ENCODE results near the gene CCDC124.

CCDC124 gene

GRCh38 chr19:17948514-17948900 is 15.7 kb downstream of the CCDC124 start:
- TF ChIP-seq NFIC (IDR thresholded peaks at IDR 0.05): no peak
- no peak for TF ChIP-seq MAX (IDR thresholded peaks at IDR 0.05)
- no peak for TF ChIP-seq REST (IDR thresholded peaks at IDR 0.05; ENCODE audit: low read depth)
- TF ChIP-seq TAF1 (IDR thresholded peaks at IDR 0.05; ENCODE audit: low read depth): no peak
- TF ChIP-seq TCF12 (IDR thresholded peaks at IDR 0.05; ENCODE audit: low read depth): no peak
- TF ChIP-seq EGR1 (IDR thresholded peaks at IDR 0.05): no peak
- no peak for TF ChIP-seq EP300 (IDR thresholded peaks at IDR 0.05; ENCODE audit: borderline replicate concordance)
- TF ChIP-seq TEAD4 (IDR thresholded peaks at IDR 0.05): no peak
- TF ChIP-seq ZBTB7A (IDR thresholded peaks at IDR 0.05; ENCODE audit: low read depth): no peak
- TF ChIP-seq USF1 (IDR thresholded peaks at IDR 0.05): no peak
- no peak for TF ChIP-seq YY1 (IDR thresholded peaks at IDR 0.05; ENCODE audit: low read depth)
- TF ChIP-seq CEBPB (IDR thresholded peaks at IDR 0.05): no peak
- no peak for TF ChIP-seq FOXM1 (IDR thresholded peaks at IDR 0.05; ENCODE audit: borderline replicate concordance, low read depth)
- TF ChIP-seq CREB1 (IDR thresholded peaks at IDR 0.05; ENCODE audit: low read depth): no peak

- TF ChIP-seq EP300 (IDR thresholded peaks at IDR 0.05; ENCODE audit: borderline replicate concordance) (no peak), TCF12 (IDR thresholded peaks at IDR 0.05; ENCODE audit: low read depth) (no peak), MAX (IDR thresholded peaks at IDR 0.05) (0 out of 2 replicates have a peak, but pooled peaks have one; percentile 4)
Observed at GRCh38 chr19:17948931-17949930, 16.4 kb downstream of the CCDC124 start.

GRCh38 chr19:17949956-17950309 is 17.1 kb downstream of the CCDC124 start:
- TF ChIP-seq RAD21 (IDR thresholded peaks at IDR 0.05; ENCODE audit: low read depth) (no peak), CREB1 (IDR thresholded peaks at IDR 0.05; ENCODE audit: low read depth) (no peak), REST (IDR thresholded peaks at IDR 0.05; ENCODE audit: low read depth) (no peak), EGR1 (IDR thresholded peaks at IDR 0.05) (no peak), NFIC (IDR thresholded peaks at IDR 0.05) (no peak), FOXM1 (IDR thresholded peaks at IDR 0.05; ENCODE audit: borderline replicate concordance, low read depth) (no peak), EP300 (IDR thresholded peaks at IDR 0.05; ENCODE audit: borderline replicate concordance) (no peak)

- peak; percentile 51; the same call in 1 of the 2 replicates for TF ChIP-seq ZBTB7A (IDR thresholded peaks at IDR 0.05; ENCODE audit: low read depth)
- no peak for TF ChIP-seq TEAD4 (IDR thresholded peaks at IDR 0.05)
- peak; percentile 45; the same call in 1 of the 2 replicates for TF ChIP-seq EGR1 (IDR thresholded peaks at IDR 0.05)
Observed at GRCh38 chr19:17950310-17951156, 17.7 kb downstream of the CCDC124 start.

GRCh38 chr19:17951157-17951989 is 18.6 kb downstream of the CCDC124 start:
- TF ChIP-seq TCF12 (IDR thresholded peaks at IDR 0.05; ENCODE audit: low read depth): no peak
- TF ChIP-seq YY1 (IDR thresholded peaks at IDR 0.05; ENCODE audit: low read depth): no peak
- TF ChIP-seq EGR1 (IDR thresholded peaks at IDR 0.05): no peak
- no peak for TF ChIP-seq REST (IDR thresholded peaks at IDR 0.05; ENCODE audit: low read depth)
- no peak for TF ChIP-seq MAX (IDR thresholded peaks at IDR 0.05)
- TF ChIP-seq USF1 (IDR thresholded peaks at IDR 0.05): no peak
- no peak; the same call in 1 of the 2 replicates for TF ChIP-seq ZBTB7A (IDR thresholded peaks at IDR 0.05; ENCODE audit: low read depth)
- TF ChIP-seq CREB1 (IDR thresholded peaks at IDR 0.05; ENCODE audit: low read depth): no peak
- TF ChIP-seq CEBPB (IDR thresholded peaks at IDR 0.05): no peak
- no peak for TF ChIP-seq NFIC (IDR thresholded peaks at IDR 0.05)
- TF ChIP-seq EP300 (IDR thresholded peaks at IDR 0.05; ENCODE audit: borderline replicate concordance): no peak
- no peak for TF ChIP-seq RAD21 (IDR thresholded peaks at IDR 0.05; ENCODE audit: low read depth)
- no peak for TF ChIP-seq FOXM1 (IDR thresholded peaks at IDR 0.05; ENCODE audit: borderline replicate concordance, low read depth)
- TF ChIP-seq TAF1 (IDR thresholded peaks at IDR 0.05; ENCODE audit: low read depth): no peak
- TF ChIP-seq TEAD4 (IDR thresholded peaks at IDR 0.05): no peak
